ENCODE measurements around the gene SDCCAG8. TPM values are rescaled to one million over a fixed set of nuclear protein-coding genes. Genes with fewer than 3 reads are reported as not detected.
A peak's percentile ranks its signal among the peaks of the same experiment; 100 is the strongest.

SDCCAG8 gene
- total and polyA plus RNA-seq, 4 donors, result 8.5 to 25.8 (median 17.5) TPM

DNA sequence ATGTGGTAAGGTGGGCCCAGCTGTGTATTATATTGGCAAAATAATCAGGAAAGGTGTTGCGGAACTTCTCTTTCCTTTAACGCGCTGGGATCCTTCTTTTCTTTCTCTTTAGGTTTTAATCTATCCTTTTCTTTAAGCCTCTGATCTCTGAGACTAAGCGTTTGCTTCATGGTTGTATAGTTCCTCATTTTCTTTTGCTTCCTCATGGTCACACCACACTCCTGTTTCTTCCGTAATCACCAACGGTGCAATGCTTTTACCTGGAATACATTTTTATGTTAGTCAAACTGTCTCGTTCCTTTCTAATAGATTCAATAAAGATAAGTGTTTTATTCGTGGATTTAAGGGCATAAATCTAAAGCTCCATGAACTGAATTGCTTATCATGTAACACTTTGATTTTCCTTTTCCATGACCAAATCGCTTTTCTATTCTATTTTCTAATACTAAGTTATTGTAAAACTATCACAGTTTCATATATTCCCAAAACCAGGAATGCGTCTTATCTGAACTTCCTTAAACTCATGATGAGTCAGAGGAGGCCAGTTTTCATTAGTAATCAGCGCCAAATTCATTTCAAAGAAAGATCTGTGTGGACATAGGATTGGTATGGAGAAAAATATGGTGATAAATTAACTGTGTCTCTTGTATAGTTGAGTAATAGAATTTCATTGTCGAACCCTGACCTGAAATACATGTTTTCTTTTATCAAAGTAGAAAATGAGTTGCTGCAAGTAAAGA is 12.2 kb downstream of the SDCCAG8 start:
- H3K27ac ChIP-seq (ENCODE audit: low read depth in 1 of 2, low read length in 2 of 2), result peak overlapping the region; percentile 13 to 50
- 76% methylated on average over 12 of the region's 12 CpGs for WGBS
- DNase-seq (ENCODE audit: low spot score), result no peak
- H3K9ac ChIP-seq (ENCODE audit: low read depth in 1 of 2, low read length in 2 of 2), result no peak overlapping the region
- H3K36me3 ChIP-seq (ENCODE audit: control insufficient read depth in 4 of 4, insufficient read depth in 3 of 4, low read depth in 1 of 4, low read length in 3 of 4), result peaks cover 0 to 8% (median under 1%) of the 10 kb centered on the region in 4 donors
- H3K27me3 ChIP-seq (ENCODE audit: control insufficient read depth in 4 of 4, insufficient read depth in 4 of 4, low read length in 3 of 4), result no peaks in the 10 kb centered on the region
- no peaks in the 10 kb centered on the region for H3K9me3 ChIP-seq (ENCODE audit: control insufficient read depth in 4 of 4, low read length in 3 of 4)
- TF ChIP-seq, protein P1, sequence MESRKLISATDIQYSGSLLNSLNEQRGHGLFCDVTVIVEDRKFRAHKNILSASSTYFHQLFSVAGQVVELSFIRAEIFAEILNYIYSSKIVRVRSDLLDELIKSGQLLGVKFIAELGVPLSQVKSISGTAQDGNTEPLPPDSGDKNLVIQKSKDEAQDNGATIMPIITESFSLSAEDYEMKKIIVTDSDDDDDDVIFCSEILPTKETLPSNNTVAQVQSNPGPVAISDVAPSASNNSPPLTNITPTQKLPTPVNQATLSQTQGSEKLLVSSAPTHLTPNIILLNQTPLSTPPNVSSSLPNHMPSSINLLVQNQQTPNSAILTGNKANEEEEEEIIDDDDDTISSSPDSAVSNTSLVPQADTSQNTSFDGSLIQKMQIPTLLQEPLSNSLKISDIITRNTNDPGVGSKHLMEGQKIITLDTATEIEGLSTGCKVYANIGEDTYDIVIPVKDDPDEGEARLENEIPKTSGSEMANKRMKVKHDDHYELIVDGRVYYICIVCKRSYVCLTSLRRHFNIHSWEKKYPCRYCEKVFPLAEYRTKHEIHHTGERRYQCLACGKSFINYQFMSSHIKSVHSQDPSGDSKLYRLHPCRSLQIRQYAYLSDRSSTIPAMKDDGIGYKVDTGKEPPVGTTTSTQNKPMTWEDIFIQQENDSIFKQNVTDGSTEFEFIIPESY (IDR thresholded peaks at IDR 0.05), result no peak
- TF ChIP-seq RXRA (IDR thresholded peaks at IDR 0.05) (no peak), JUND (IDR thresholded peaks at IDR 0.05) (peak; percentile 34 to 55)
- peaks cover 0 to 10% (median 2%) of the 10 kb centered on the region in 4 donors for H3K4me1 ChIP-seq (ENCODE audit: control insufficient read depth in 4 of 4, insufficient read depth in 4 of 4, low read length in 3 of 4)
- no peak overlapping the region for H3K4me3 ChIP-seq (ENCODE audit: low read depth in 1 of 3, low read length in 3 of 3)

DNA sequence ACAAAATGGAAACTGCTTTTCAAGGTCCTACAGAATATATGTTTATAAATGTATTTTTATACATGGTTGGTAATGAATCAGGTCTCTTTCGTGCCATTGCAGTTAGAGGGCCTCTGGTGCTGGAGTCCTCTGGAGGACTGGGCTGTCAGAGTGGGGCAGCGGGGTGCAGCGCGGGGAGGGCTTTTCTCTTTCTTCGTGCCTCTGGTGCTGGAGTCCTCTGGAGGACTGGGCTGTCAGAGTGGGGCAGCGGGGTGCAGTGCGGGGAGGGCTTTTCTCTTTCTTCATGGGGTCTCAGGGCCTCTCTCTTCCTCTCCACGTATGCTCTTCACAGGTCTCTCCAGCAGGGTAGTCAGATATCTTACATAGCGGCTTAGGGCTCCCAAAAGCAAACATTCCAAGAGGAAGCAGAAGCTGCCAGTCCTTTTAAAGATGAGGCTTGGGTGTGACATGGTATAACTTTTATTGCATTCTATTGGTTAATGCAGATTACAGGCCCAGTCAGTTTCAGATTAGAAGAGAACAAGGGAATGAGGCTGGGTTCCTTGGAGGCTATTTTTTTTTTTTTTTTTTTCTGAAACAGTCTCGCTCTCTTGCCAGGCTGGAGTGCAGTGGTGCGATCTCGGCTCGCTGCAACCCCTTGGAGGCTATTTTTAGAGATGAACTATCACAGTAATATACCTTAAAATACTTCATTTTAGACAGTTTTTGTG is 13.1 kb downstream of the SDCCAG8 start:
- Histone ChIP-seq H3K27ac (ENCODE audit: low read depth in 1 of 2, low read length in 2 of 2) (peak overlapping the region in 1 of 2 donors; percentile 5), H3K4me1 (ENCODE audit: control insufficient read depth in 4 of 4, insufficient read depth in 4 of 4, low read length in 3 of 4) (peaks cover 0 to 10% (median 2%) of the 10 kb centered on the region in 4 donors), H3K9ac (ENCODE audit: low read depth in 1 of 2, low read length in 2 of 2) (no peak overlapping the region), H3K36me3 (ENCODE audit: control insufficient read depth in 4 of 4, insufficient read depth in 3 of 4, low read depth in 1 of 4, low read length in 3 of 4) (peaks cover 0 to 12% (median 2%) of the 10 kb centered on the region in 4 donors), H3K9me3 (ENCODE audit: control insufficient read depth in 4 of 4, low read length in 3 of 4) (no peaks in the 10 kb centered on the region), H3K27me3 (ENCODE audit: control insufficient read depth in 4 of 4, insufficient read depth in 4 of 4, low read length in 3 of 4) (no peaks in the 10 kb centered on the region), H3K4me3 (ENCODE audit: low read depth in 1 of 3, low read length in 3 of 3) (no peak overlapping the region)
- 89% methylated on average over 13 of the region's 13 CpGs for WGBS
- no peak for DNase-seq (ENCODE audit: low spot score)
- TF ChIP-seq HNF4G (IDR thresholded peaks at IDR 0.05) (no peak), FOXA1 (IDR thresholded peaks at IDR 0.05) (no peak), SP1 (IDR thresholded peaks at IDR 0.05) (no peak), NR2F2 (IDR thresholded peaks at IDR 0.05) (no peak), RAD21 (IDR thresholded peaks at IDR 0.05) (no peak), FOXA2 (IDR thresholded peaks at IDR 0.05) (no peak), RXRA (IDR thresholded peaks at IDR 0.05) (no peak), TAF1 (conservative IDR thresholded peaks at IDR 0.05) (no peak), HNF4A (conservative IDR thresholded peaks at IDR 0.05) (no peak), JUND (IDR thresholded peaks at IDR 0.05) (no peak), GABPA (IDR thresholded peaks at IDR 0.05 in 1 of 2, conservative IDR thresholded peaks at IDR 0.05 in 1 of 2) (no peak)
- TF ChIP-seq, protein P1 (IDR thresholded peaks at IDR 0.05), result no peak
- TF ChIP-seq, protein P2, sequence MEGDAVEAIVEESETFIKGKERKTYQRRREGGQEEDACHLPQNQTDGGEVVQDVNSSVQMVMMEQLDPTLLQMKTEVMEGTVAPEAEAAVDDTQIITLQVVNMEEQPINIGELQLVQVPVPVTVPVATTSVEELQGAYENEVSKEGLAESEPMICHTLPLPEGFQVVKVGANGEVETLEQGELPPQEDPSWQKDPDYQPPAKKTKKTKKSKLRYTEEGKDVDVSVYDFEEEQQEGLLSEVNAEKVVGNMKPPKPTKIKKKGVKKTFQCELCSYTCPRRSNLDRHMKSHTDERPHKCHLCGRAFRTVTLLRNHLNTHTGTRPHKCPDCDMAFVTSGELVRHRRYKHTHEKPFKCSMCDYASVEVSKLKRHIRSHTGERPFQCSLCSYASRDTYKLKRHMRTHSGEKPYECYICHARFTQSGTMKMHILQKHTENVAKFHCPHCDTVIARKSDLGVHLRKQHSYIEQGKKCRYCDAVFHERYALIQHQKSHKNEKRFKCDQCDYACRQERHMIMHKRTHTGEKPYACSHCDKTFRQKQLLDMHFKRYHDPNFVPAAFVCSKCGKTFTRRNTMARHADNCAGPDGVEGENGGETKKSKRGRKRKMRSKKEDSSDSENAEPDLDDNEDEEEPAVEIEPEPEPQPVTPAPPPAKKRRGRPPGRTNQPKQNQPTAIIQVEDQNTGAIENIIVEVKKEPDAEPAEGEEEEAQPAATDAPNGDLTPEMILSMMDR (IDR thresholded peaks at IDR 0.05; ENCODE audit: low read depth, low read length, missing input control), result no peak
- TF ChIP-seq, protein P3, sequence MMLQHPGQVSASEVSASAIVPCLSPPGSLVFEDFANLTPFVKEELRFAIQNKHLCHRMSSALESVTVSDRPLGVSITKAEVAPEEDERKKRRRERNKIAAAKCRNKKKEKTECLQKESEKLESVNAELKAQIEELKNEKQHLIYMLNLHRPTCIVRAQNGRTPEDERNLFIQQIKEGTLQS (IDR thresholded peaks at IDR 0.05), result no peak
- TF ChIP-seq, protein P4, sequence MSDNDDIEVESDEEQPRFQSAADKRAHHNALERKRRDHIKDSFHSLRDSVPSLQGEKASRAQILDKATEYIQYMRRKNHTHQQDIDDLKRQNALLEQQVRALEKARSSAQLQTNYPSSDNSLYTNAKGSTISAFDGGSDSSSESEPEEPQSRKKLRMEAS (IDR thresholded peaks at IDR 0.05), result no peak
